D721Med (cell line): ENCODE measurements around the gene LNPEP.

Experiments used
- DNase-seq: peaks from one replicate; pipeline ENCODE4 v3.0.0; 2011; ENCODE audit warnings: low spot score; ENCODE audit not compliant: insufficient read length
- FAIRE-seq: peaks from 2 replicates; lab custom pipeline; 2011; peaks lifted over from hg19 to GRCh38; lab: Jason Lieb, UNC
- CTCF ChIP-seq: IDR thresholded peaks from 2 replicates; pipeline ENCODE4 v1.5.1; 2012; ENCODE audit warnings: mild to moderate bottlenecking, control low read depth; ENCODE audit not compliant: insufficient read depth; ENCODE audit errors: missing control alignments

Gene LNPEP

DNA sequence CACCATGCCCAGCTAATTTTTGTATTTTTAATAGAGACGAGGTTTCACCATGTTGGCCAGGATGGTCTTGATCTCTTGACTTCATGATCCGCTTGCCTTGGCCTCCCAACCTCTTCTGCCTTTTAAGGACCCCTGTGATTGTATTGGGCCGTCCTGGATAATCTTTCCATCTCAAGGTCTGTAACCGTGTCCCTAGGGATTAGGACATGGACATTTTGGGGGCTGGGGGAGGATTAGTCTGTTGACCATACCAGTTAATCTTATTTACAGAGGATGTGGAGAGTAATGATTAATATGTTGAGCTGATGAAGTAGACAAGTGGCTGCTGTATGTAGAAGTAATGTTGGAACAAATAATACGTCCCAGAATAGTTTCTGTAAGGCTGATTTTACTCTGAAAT is 23.1 kb downstream of the LNPEP start:
- TF ChIP-seq CTCF: no peak
- FAIRE-seq (no peak), DNase-seq (no peak)

- DNase-seq: no peak
- FAIRE-seq: no peak
- no peak for TF ChIP-seq CTCF
Observed at GRCh38 chr5:96961053-96961452, 25.2 kb downstream of the LNPEP start.

DNA sequence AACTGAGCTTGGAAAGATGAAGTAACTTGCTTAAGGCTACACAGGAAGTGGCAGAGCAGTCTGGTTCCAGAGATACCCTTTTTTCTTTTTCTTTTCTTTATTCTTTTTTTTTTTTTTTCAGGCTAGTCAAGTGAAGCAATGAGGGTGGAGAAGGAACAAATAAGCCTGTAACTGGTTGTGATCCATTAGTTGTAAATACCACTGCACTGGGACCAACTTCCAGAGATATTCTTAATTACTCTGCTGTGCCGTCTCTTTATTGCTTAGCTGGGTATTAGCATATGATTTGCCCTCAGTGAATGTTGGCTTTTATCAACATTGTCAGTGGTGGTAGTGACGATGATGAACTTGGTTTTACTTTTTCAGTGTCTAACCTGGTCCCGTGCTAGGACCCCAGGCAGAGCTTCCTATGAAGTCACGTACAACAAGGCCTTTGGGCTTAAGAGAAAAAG is 26.7 kb downstream of the LNPEP start:
- FAIRE-seq (no peak), DNase-seq (no peak)
- TF ChIP-seq CTCF: no peak

- DNase-seq: no peak
- no peak for TF ChIP-seq CTCF
- FAIRE-seq: no peak
Observed at GRCh38 chr5:96963267-96963666, 27.4 kb downstream of the LNPEP start.

- no peak for TF ChIP-seq CTCF
- FAIRE-seq (no peak), DNase-seq (no peak)
Observed at GRCh38 chr5:96966801-96967200, 30.9 kb downstream of the LNPEP start.

- no peak for TF ChIP-seq CTCF
- no peak for FAIRE-seq
- DNase-seq: no peak
Observed at GRCh38 chr5:96967400-96967799, 31.5 kb downstream of the LNPEP start.

DNA sequence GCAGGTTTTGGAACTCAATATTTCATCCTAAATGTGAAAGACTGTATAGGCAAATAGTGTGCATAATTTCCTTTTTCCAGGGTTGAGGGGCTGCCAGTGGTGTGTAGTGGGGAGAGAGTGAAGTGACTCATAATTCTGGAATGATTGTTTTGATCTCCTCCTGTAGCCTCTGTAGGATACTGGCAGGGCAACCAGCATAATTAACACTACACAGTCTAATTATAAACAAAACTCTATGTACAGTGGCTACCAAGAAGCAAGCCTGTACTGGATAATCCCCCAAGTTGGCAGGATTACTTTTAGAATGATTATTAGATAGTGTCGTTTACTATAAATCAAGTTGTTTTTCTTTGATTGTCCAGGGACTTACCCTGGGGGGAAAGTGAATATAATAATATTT is 32.2 kb downstream of the LNPEP start:
- no peak for FAIRE-seq
- no peak for TF ChIP-seq CTCF
- DNase-seq: no peak
